ENCODE data around the gene ETFRF1. TPM values are rescaled to one million over a fixed set of nuclear protein-coding genes. Genes with fewer than 3 reads are reported as not detected.

ETFRF1 gene
- total RNA-seq (18.0 TPM), polyA plus RNA-seq (10 to 100 TPM; 22.8 to 32.8 (median 28.7) TPM)

- Histone ChIP-seq H3K27me3 (ENCODE audit: control insufficient read depth, insufficient read depth, low read length) (no peaks in the 10 kb centered on the region), H3K9me3 (ENCODE audit: control insufficient read depth in 2 of 2, low read length in 2 of 2) (no peaks in the 10 kb centered on the region), H3K27ac (ENCODE audit: insufficient read depth, low read length, poor library complexity, severe bottlenecking) (peak within 1 kb of the TSS; percentile 91), H3K4me3 (ENCODE audit: low read depth, low read length) (peak within 1 kb of the TSS; percentile 94), H3K4me1 (ENCODE audit: control insufficient read depth, insufficient read depth, low read length, poor library complexity, severe bottlenecking) (peaks cover 14% of the 10 kb centered on the region), H3K36me3 (ENCODE audit: control insufficient read depth, insufficient read depth, low read length) (no peaks in the 10 kb centered on the region)
- Mint-ChIP-seq H3K36me3 (peaks cover 4% of the 10 kb centered on the region), H3K9me3 (peaks cover 0 to 1% (median 0%) of the 10 kb centered on the region in 7 donors), H3K4me1 (peaks cover 20 to 47% (median 37%) of the 10 kb centered on the region in 4 donors), H3K27me3 (peaks cover 5% of the 10 kb centered on the region), H3K27ac (peak within 1 kb of the TSS; percentile 94 to 100 (median 99)), H3K4me3 (peak within 1 kb of the TSS; percentile 95 to 99 (median 98))
- peak; percentile 95 to 96 for ATAC-seq (ENCODE audit: low read depth in 2 of 2)
- peak; percentile 92 to 94 (median 94) for DNase-seq
These were observed at the start of gene ETFRF1, which contains the start of gene DNAI7 for GRCh38 chr12:25195056-25195971. Gene ETFRF1 (plus strand): TSS chr12:25195237. CDS start chr12:25203957, 8,720 bp downstream. Gene DNAI7 (minus strand): TSS chr12:25195160. CDS start chr12:25195078, 82 bp downstream.

- H3K9me3 ChIP-seq (ENCODE audit: control insufficient read depth in 2 of 2, low read length in 2 of 2): no peaks in the 10 kb centered on the region
- Mint-ChIP-seq H3K27me3 (peaks cover 4% of the 10 kb centered on the region), H3K27ac (no peak overlapping the region), H3K36me3 (no peaks in the 10 kb centered on the region), H3K4me1 (no peaks in the 10 kb centered on the region), H3K9me3 (no peaks in the 10 kb centered on the region), H3K4me3 (no peak overlapping the region)
- H3K27ac ChIP-seq (ENCODE audit: insufficient read depth, low read length, poor library complexity, severe bottlenecking): no peak overlapping the region
- no peaks in the 10 kb centered on the region for H3K4me1 ChIP-seq (ENCODE audit: control insufficient read depth, insufficient read depth, low read length, poor library complexity, severe bottlenecking)
- no peak for DNase-seq
- ATAC-seq (ENCODE audit: low read depth in 2 of 2): no peak
- no peaks in the 10 kb centered on the region for H3K36me3 ChIP-seq (ENCODE audit: control insufficient read depth, insufficient read depth, low read length)
- no peaks in the 10 kb centered on the region for H3K27me3 ChIP-seq (ENCODE audit: control insufficient read depth, insufficient read depth, low read length)
- no peak overlapping the region for H3K4me3 ChIP-seq (ENCODE audit: low read depth, low read length)
These were observed 48.4 kb upstream of the ETFRF1 start for GRCh38 chr12:25146686-25147085.

GRCh38 chr12:25151476-25151875 lies 43.6 kb upstream of the ETFRF1 start:
- Histone ChIP-seq H3K9me3 (ENCODE audit: control insufficient read depth in 2 of 2, low read length in 2 of 2) (no peaks in the 10 kb centered on the region), H3K4me3 (ENCODE audit: low read depth, low read length) (no peak overlapping the region), H3K36me3 (ENCODE audit: control insufficient read depth, insufficient read depth, low read length) (no peaks in the 10 kb centered on the region), H3K27ac (ENCODE audit: insufficient read depth, low read length, poor library complexity, severe bottlenecking) (no peak overlapping the region), H3K4me1 (ENCODE audit: control insufficient read depth, insufficient read depth, low read length, poor library complexity, severe bottlenecking) (no peaks in the 10 kb centered on the region), H3K27me3 (ENCODE audit: control insufficient read depth, insufficient read depth, low read length) (no peaks in the 10 kb centered on the region)
- ATAC-seq (ENCODE audit: low read depth in 2 of 2) (no peak), DNase-seq (no peak)
- no peak overlapping the region for H3K4me3 Mint-ChIP-seq
- no peak overlapping the region for H3K27ac Mint-ChIP-seq
- no peaks in the 10 kb centered on the region for H3K36me3 Mint-ChIP-seq
- H3K9me3 Mint-ChIP-seq: no peaks in the 10 kb centered on the region
- H3K4me1 Mint-ChIP-seq: peaks cover 4 to 8% (median 7%) of the 10 kb centered on the region in 4 donors
- peaks cover 5% of the 10 kb centered on the region for H3K27me3 Mint-ChIP-seq

GRCh38 chr12:25152055-25152454 lies 43.0 kb upstream of the ETFRF1 start:
- H3K4me3 Mint-ChIP-seq: no peak overlapping the region

GRCh38 chr12:25155022-25155576 lies 39.9 kb upstream of the ETFRF1 start:
- peak overlapping the region; percentile 74 for H3K4me3 ChIP-seq (ENCODE audit: low read depth, low read length)
- no peak overlapping the region for H3K27ac Mint-ChIP-seq
- H3K4me1 Mint-ChIP-seq: peaks cover 4 to 8% (median 7%) of the 10 kb centered on the region in 4 donors
- H3K9me3 ChIP-seq (ENCODE audit: control insufficient read depth in 2 of 2, low read length in 2 of 2): no peaks in the 10 kb centered on the region
- H3K27me3 Mint-ChIP-seq: peaks cover 15% of the 10 kb centered on the region
- ATAC-seq (ENCODE audit: low read depth in 2 of 2): peak in 1 of 2 donors; percentile 58
- H3K27ac ChIP-seq (ENCODE audit: insufficient read depth, low read length, poor library complexity, severe bottlenecking): no peak overlapping the region
- H3K36me3 Mint-ChIP-seq: no peaks in the 10 kb centered on the region
- H3K27me3 ChIP-seq (ENCODE audit: control insufficient read depth, insufficient read depth, low read length): no peaks in the 10 kb centered on the region
- peak in 2 of 3 donors; percentile 50 to 71 for DNase-seq
- H3K4me1 ChIP-seq (ENCODE audit: control insufficient read depth, insufficient read depth, low read length, poor library complexity, severe bottlenecking): no peaks in the 10 kb centered on the region
- peak overlapping the region; percentile 20 to 70 (median 61) for H3K4me3 Mint-ChIP-seq
- no peaks in the 10 kb centered on the region for H3K36me3 ChIP-seq (ENCODE audit: control insufficient read depth, insufficient read depth, low read length)
- H3K9me3 Mint-ChIP-seq: no peaks in the 10 kb centered on the region

More at GRCh38 chr12:25152055-25152454, 43.0 kb upstream of the ETFRF1 start:
- Mint-ChIP-seq H3K9me3 (no peaks in the 10 kb centered on the region), H3K4me1 (peaks cover 4 to 8% (median 7%) of the 10 kb centered on the region in 4 donors), H3K27ac (no peak overlapping the region), H3K36me3 (no peaks in the 10 kb centered on the region), H3K27me3 (peaks cover 5% of the 10 kb centered on the region)
- ATAC-seq (ENCODE audit: low read depth in 2 of 2) (no peak), DNase-seq (no peak)
- Histone ChIP-seq H3K4me1 (ENCODE audit: control insufficient read depth, insufficient read depth, low read length, poor library complexity, severe bottlenecking) (no peaks in the 10 kb centered on the region), H3K36me3 (ENCODE audit: control insufficient read depth, insufficient read depth, low read length) (no peaks in the 10 kb centered on the region), H3K27ac (ENCODE audit: insufficient read depth, low read length, poor library complexity, severe bottlenecking) (no peak overlapping the region), H3K9me3 (ENCODE audit: control insufficient read depth in 2 of 2, low read length in 2 of 2) (no peaks in the 10 kb centered on the region), H3K27me3 (ENCODE audit: control insufficient read depth, insufficient read depth, low read length) (no peaks in the 10 kb centered on the region), H3K4me3 (ENCODE audit: low read depth, low read length) (no peak overlapping the region)

- H3K27ac ChIP-seq (ENCODE audit: insufficient read depth, low read length, poor library complexity, severe bottlenecking): no peak overlapping the region
- H3K36me3 Mint-ChIP-seq: no peaks in the 10 kb centered on the region
- no peak overlapping the region for H3K4me3 Mint-ChIP-seq
These were observed 39.0 kb upstream of the ETFRF1 start for GRCh38 chr12:25156061-25156460.

GRCh38 chr12:25162866-25163265 lies 32.2 kb upstream of the ETFRF1 start:
- Histone ChIP-seq H3K36me3 (ENCODE audit: control insufficient read depth, insufficient read depth, low read length) (no peaks in the 10 kb centered on the region), H3K4me1 (ENCODE audit: control insufficient read depth, insufficient read depth, low read length, poor library complexity, severe bottlenecking) (no peaks in the 10 kb centered on the region), H3K9me3 (ENCODE audit: control insufficient read depth in 2 of 2, low read length in 2 of 2) (no peaks in the 10 kb centered on the region), H3K4me3 (ENCODE audit: low read depth, low read length) (no peak overlapping the region), H3K27me3 (ENCODE audit: control insufficient read depth, insufficient read depth, low read length) (no peaks in the 10 kb centered on the region), H3K27ac (ENCODE audit: insufficient read depth, low read length, poor library complexity, severe bottlenecking) (no peak overlapping the region)
- Mint-ChIP-seq H3K36me3 (no peaks in the 10 kb centered on the region), H3K27ac (no peak overlapping the region), H3K4me1 (no peaks in the 10 kb centered on the region), H3K4me3 (no peak overlapping the region), H3K27me3 (peaks cover 10% of the 10 kb centered on the region), H3K9me3 (no peaks in the 10 kb centered on the region)
- DNase-seq (no peak), ATAC-seq (ENCODE audit: low read depth in 2 of 2) (no peak)

More at GRCh38 chr12:25156061-25156460, 39.0 kb upstream of the ETFRF1 start:
- DNase-seq (no peak), ATAC-seq (ENCODE audit: low read depth in 2 of 2) (no peak)
- Mint-ChIP-seq H3K27ac (no peak overlapping the region), H3K27me3 (peaks cover 15% of the 10 kb centered on the region), H3K4me1 (peaks cover 4 to 8% (median 7%) of the 10 kb centered on the region in 4 donors), H3K9me3 (no peaks in the 10 kb centered on the region)
- Histone ChIP-seq H3K9me3 (ENCODE audit: control insufficient read depth in 2 of 2, low read length in 2 of 2) (no peaks in the 10 kb centered on the region), H3K27me3 (ENCODE audit: control insufficient read depth, insufficient read depth, low read length) (no peaks in the 10 kb centered on the region), H3K4me3 (ENCODE audit: low read depth, low read length) (no peak overlapping the region), H3K4me1 (ENCODE audit: control insufficient read depth, insufficient read depth, low read length, poor library complexity, severe bottlenecking) (no peaks in the 10 kb centered on the region), H3K36me3 (ENCODE audit: control insufficient read depth, insufficient read depth, low read length) (no peaks in the 10 kb centered on the region)

Data from CD4-positive, CD25-positive, alpha-beta regulatory T cell (primary cell).